GM19395 (cell line): ENCODE data around the gene SCN9A.

ENCODE experiments used
- ATAC-seq: cut with Tn5 transposase; IDR thresholded peaks from one replicate; pipeline ENCODE4 v1.9.1; 2021; ENCODE audit warnings: mild to moderate bottlenecking, moderate library complexity; ENCODE audit not compliant: unreplicated experiment

The SCN9A gene

DNA sequence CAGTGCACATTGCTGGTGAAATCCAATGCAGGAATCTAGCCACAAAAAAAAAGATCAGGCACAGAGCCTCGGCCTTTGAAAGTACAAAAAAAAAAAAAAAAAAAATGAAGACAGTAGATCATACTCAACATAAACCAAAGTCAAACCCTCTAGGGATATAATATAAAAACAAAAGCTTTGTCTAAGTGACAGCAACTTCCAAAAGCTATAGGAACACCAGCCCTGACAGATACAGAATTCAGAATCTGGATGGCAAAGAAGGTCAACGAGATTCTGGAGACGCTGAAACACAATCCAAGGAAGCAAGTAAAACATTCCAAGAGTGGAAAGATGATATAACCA, 194.0 kb downstream of the SCN9A start:
- no peak for ATAC-seq

GRCh38 chr2:166180951-166181812, 194.6 kb downstream of the SCN9A start:
- peak; percentile 96 for ATAC-seq

GRCh38 chr2:166179201-166179600, 196.5 kb downstream of the SCN9A start:
- ATAC-seq, result no peak

DNA sequence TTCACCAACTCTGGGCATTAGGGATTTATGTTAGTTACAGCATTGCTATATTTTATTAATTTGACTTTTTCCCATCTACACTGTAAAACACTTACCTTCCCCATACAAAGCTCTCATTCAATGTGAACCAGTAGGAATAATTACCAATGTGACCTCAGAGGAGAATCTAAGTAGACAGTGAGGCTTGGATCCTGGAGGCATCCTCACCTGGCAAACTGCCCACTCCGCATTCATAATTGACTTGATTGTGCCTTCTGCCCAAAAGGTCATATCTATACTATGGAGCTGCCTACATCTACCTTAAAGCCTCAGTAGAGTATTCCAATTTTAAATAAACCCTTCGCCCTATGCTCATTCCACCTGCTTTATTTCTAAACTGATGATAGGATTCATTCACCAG, 202.5 kb downstream of the SCN9A start:
- ATAC-seq, result no peak

DNA sequence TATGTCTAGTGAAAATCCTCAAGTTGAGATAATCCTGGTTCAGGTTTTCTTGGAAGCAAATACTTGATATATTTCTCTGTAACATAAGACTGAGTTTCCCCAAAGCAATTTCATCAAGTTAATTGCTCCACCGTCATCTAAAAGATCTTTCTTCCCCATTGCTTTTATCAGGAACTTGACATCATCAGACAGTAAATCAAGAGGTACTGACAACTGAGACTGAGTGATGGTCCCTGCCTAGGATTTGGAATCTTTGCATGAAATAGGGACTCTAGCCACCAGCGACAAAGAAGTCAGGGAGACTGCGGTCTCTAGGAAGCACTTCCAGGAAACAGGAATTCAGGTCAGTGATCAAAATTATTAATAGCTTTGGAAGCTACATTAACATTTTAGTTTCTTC, 204.5 kb downstream of the SCN9A start:
- no peak for ATAC-seq

- peak; percentile 64 for ATAC-seq
Observed at GRCh38 chr2:166170356-166170755, 205.4 kb downstream of the SCN9A start.

DNA sequence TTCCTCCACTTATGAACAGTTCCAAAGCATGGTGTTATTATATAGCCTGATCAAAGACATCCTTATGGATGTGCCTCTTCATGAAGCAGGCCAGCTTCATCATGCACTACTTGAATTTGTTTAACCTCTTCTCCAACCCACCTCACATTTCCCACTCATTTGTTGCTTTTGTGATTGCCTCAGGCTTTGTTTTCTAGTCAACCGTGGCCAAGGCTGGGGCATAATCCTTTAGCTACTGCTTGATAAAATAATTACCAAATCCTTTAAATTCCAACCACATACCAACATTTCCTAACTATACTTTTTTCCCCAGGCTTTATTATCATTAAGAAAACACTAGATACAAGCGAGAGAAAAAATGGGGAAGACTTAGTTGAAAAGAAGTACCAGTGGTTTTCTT, 208.3 kb downstream of the SCN9A start:
- ATAC-seq, result no peak

DNA sequence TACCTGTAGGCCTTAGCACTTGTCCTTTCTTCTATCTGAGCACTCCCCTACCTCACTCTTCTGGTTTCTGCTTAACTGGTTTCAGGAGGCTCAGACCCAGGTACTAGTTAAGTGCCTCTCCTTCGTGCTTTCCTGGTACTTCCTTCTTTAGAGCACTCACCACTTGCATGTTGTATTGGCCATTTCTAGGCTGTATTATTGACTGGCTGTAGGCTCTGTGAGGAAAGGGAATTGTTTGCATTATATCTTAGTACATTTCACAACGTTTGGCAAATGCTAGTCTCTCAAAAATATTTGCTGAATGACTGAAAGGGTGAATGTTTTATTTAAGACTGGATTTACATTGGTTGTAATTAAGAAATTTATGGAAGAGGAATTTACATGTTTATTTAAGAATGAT, 212.0 kb downstream of the SCN9A start:
- no peak for ATAC-seq

DNA sequence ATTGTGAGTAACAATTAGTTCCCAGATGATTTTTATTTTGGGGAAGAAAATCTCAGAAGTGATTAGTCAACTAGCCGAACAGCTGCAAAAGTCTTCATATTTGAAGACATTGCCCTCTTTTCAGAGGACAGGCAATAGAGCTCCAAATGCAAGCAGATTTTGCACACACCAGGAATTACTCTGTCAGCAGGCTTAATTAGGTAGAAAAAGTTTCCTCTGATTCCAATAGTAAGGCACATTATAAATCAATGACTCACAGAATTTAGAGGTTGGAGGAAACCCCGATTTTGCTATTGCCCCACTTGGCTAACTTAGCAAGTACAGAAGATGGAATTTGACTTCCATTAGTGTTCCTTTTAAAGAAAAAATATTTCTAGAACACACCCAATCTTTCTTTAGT, 217.2 kb downstream of the SCN9A start:
- ATAC-seq, result no peak

DNA sequence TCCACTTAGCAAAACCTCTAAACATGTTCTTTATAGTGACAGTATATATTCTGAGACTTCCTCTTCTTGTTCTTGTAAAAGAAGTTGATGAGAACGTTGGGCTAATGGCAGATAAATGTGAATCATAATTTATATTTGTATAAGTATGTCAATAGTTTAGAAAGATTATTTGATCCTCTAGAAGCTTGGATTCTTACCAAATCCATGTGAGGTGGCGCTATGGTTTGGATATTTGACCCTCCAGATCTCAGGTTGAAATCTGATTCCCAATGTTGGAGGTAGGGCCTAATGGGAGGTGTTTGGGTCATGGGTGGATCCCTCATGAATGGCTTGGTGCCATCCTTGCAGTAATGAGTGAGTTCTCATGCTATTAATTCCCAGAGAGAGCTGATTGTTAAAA, 218.2 kb downstream of the SCN9A start:
- no peak for ATAC-seq

- ATAC-seq, result no peak
Observed at GRCh38 chr2:166156985-166157490, 218.7 kb downstream of the SCN9A start.

DNA sequence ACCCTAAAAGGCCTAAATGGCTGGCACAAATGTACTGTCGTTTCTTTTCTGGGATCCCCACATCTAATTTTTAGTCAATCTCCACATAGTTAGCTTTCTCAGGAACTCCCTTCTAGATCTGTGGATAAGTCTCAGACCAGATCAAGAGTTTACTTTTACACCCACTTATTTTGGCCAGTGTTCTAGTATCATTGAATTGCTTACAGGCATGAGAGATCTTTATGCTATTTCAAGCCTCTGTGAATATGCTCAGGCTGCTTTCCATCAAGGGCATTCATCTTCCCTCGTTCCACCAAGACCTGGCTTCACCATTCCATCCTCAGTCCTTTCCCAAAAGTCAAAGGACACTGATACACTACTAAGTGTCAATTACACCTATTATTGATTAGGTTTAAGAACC, 220.2 kb downstream of the SCN9A start:
- ATAC-seq, result no peak

DNA sequence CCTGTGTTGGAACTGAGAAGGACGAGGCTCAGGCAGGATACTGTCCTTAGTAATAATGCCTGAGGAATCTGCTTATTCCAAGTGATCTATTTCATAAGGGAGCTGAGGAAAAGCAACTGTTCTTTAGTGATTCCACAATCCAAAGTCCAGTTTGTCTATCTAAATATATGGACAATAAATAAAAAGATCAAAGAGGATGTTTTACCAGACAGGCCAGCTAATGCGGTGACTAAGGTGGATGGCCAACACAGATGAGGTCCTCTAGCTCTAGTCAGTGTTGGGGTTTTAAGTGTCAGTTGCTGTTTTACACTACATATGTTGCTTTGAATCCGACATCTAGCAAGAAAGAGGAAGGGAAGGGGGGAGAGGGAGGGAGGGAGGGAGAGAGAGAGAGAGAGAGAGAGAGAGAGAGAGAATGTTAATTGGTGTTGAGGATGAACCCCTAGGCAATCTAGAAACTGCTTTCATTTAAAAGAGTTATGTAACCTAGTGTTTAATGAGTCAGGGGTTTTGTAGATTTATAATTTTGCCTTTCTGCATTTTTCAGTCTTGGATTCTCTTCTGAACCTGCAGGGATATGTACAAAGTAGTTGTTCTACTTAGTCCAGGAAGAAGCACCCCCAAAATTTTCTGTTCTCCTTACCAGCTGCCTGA, 220.9 kb downstream of the SCN9A start:
- ATAC-seq, result no peak

GRCh38 chr2:166152064-166152463, 223.7 kb downstream of the SCN9A start:
- no peak for ATAC-seq

- no peak for ATAC-seq
Observed at GRCh38 chr2:166148500-166149400, 227.0 kb downstream of the SCN9A start.

- no peak for ATAC-seq
Observed at GRCh38 chr2:166147883-166148282, 227.9 kb downstream of the SCN9A start.
